Loucy (cell line): Measurements from ENCODE around the gene TMEM259.

Experiments
- H2AFZ ChIP-seq: fragments of 200-600 bp; sonication (generic); 2 replicates; pipeline ENCODE4 v1.6.0; 2016; ENCODE audit warnings: antibody characterized with exemption, mild to moderate bottlenecking, low read length, moderate library complexity
- H3F3A ChIP-seq: fragments of 200-600 bp; 2 replicates; pipeline ENCODE4 v1.6.0; 2016; ENCODE audit warnings: antibody characterized with exemption, low read depth, mild to moderate bottlenecking
- H3K27me3 ChIP-seq: fragments of 200-600 bp; sonication (generic); 2 replicates; pipeline ENCODE4 v1.6.1; 2014; ENCODE audit warnings: low read length, mild to moderate bottlenecking; ENCODE audit not compliant: insufficient read depth, poor library complexity, severe bottlenecking
- H3K36me3 ChIP-seq: fragments of 200-600 bp; sonication (generic); 2 replicates; pipeline ENCODE4 v1.6.1; 2016; ENCODE audit warnings: low read length; ENCODE audit not compliant: insufficient read depth
- H3K4me1 ChIP-seq: fragments of 200-600 bp; sonication (generic); 2 replicates; pipeline ENCODE4 v1.5.1; 2014; ENCODE audit warnings: low read length, mild to moderate bottlenecking; ENCODE audit not compliant: insufficient read depth, poor library complexity, severe bottlenecking
- H3K4me2 ChIP-seq: fragments of 200-600 bp; sonication (generic); 2 replicates; pipeline ENCODE4 v1.6.0; 2014; ENCODE audit warnings: antibody characterized with exemption, low read length, low read depth, mild to moderate bottlenecking; ENCODE audit not compliant: poor library complexity, severe bottlenecking
- H3K4me3 ChIP-seq: fragments of 200-600 bp; sonication (generic); 2 replicates; pipeline ENCODE4 v1.5.1; 2014; ENCODE audit warnings: low read length, mild to moderate bottlenecking, mixed read lengths; ENCODE audit not compliant: poor library complexity, severe bottlenecking
- H3K79me2 ChIP-seq: fragments of 200-600 bp; sonication (generic); 2 replicates; pipeline ENCODE4 v1.6.1; 2014; ENCODE audit warnings: low read length; ENCODE audit not compliant: insufficient read depth
- H3K9ac ChIP-seq: fragments of 200-600 bp; sonication (generic); 2 replicates; pipeline ENCODE4 v1.6.0; 2014; ENCODE audit warnings: mild to moderate bottlenecking, low read depth, low read length, moderate library complexity; ENCODE audit not compliant: poor library complexity, severe bottlenecking
- H3K9me2 ChIP-seq: fragments of 200-600 bp; sonication (generic); replicated peaks from 2 replicates; pipeline ENCODE4 v1.6.1; 2016; ENCODE audit warnings: low read depth, low read length, mixed read lengths
- H3K9me3 ChIP-seq: fragments of 200-600 bp; sonication (generic); 2 replicates; pipeline ENCODE4 v1.6.1; 2014; ENCODE audit warnings: mild to moderate bottlenecking, antibody characterized with exemption, low read length, low read depth; ENCODE audit not compliant: insufficient read depth
- H4K20me1 ChIP-seq: fragments of 200-600 bp; sonication (generic); 2 replicates; pipeline ENCODE4 v1.6.0; 2014; ENCODE audit warnings: antibody characterized with exemption, low read length, mild to moderate bottlenecking; ENCODE audit not compliant: insufficient read depth, poor library complexity, severe bottlenecking
- EZH2phosphoT487 ChIP-seq: fragments of 200-600 bp; IDR thresholded peaks from 2 replicates; pipeline ENCODE4 v1.6.1; 2018; ENCODE audit warnings: antibody characterized with exemption, mild to moderate bottlenecking, moderate library complexity, borderline replicate concordance
- TF ChIP-seq, protein P1 (sequence below): fragments of 200-600 bp; sonication (generic); conservative IDR thresholded peaks from 2 replicates; pipeline ENCODE4 v1.5.1; 2014; ENCODE audit warnings: mild to moderate bottlenecking, antibody characterized with exemption, low read length

Gene TMEM259

DNA sequence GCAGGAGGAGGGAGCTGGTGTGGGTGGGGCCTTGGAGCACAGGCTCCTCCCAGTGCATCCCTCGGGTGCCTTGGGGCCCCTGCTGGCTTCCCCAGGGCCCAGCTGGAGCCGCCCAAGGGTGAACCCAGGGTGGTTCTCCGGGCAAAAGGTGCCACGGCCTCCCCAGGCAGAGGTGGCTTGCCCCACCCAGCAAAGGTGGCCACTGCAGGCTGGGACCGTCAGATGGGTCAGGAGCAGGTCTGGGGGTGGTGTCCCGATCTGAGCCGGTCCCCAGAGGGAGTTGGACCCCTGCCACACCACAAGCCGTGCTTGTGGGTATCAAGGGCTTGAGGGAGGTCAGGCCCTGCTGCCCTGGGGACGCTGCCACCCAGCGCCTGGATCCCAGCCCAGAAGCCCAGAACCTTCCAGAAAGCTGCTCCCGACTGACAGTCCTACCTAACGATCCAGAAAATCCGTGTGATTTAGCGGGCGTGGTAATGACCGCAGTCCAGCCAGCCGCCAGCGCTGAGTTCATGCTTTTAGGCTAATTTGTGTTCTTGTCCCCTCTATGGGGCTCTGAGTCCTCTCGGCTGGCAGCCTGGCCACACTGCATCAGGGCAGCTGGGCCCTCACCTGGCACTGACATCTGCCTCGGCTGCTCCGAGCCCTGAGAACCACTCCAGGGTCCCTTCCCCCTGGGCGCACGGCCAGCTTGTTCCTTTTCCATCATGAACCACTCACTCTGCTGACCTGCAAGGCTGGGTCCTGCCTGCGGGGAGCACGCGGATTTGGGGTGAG is 25.7 kb downstream of the TMEM259 start:
- Histone ChIP-seq H3K9ac (no peak overlapping the region), H3K4me1 (no peaks in the 10 kb centered on the region), H4K20me1 (no peaks in the 10 kb centered on the region)

DNA sequence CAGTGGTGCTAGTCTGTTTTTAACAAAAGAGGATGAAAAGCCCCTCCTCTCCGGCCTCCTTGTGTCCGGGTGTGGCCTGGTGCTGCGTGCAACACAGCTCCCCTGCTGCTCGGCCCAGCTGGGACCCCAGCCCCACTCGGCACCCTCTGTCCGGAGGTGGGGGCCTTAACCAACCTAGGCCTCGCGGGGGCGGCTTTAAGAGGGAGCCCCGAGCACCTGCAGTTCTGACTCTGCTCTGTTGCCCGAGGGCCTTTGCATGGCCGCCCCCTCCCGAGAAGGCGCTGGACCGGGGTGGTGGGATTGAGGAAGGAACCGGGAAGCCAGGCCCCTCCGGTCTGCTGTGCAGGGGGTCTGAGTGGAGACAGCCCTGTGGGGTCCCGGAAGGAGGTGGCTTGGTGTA is 26.4 kb downstream of the TMEM259 start:
- H3K36me3 ChIP-seq = no peaks in the 10 kb centered on the region; the same call in 1 of the 2 replicates

More for the DNA sequence above, 25.7 kb downstream of the TMEM259 start:
- Histone ChIP-seq H3K9me2 (no peaks in the 10 kb centered on the region), H3K27me3 (no peaks in the 10 kb centered on the region), H2AFZ (no peak overlapping the region), H3K4me3 (no peak overlapping the region), H3K36me3 (no peaks in the 10 kb centered on the region; the same call in 1 of the 2 replicates), H3K9me3 (no peaks in the 10 kb centered on the region), H3K79me2 (no peaks in the 10 kb centered on the region), H3K4me2 (no peak overlapping the region), H3F3A (no peaks in the 10 kb centered on the region; the same call in 1 of the 2 replicates)
- TF ChIP-seq, protein P1, sequence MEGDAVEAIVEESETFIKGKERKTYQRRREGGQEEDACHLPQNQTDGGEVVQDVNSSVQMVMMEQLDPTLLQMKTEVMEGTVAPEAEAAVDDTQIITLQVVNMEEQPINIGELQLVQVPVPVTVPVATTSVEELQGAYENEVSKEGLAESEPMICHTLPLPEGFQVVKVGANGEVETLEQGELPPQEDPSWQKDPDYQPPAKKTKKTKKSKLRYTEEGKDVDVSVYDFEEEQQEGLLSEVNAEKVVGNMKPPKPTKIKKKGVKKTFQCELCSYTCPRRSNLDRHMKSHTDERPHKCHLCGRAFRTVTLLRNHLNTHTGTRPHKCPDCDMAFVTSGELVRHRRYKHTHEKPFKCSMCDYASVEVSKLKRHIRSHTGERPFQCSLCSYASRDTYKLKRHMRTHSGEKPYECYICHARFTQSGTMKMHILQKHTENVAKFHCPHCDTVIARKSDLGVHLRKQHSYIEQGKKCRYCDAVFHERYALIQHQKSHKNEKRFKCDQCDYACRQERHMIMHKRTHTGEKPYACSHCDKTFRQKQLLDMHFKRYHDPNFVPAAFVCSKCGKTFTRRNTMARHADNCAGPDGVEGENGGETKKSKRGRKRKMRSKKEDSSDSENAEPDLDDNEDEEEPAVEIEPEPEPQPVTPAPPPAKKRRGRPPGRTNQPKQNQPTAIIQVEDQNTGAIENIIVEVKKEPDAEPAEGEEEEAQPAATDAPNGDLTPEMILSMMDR = no peak
- TF ChIP-seq EZH2phosphoT487 = no peak

DNA sequence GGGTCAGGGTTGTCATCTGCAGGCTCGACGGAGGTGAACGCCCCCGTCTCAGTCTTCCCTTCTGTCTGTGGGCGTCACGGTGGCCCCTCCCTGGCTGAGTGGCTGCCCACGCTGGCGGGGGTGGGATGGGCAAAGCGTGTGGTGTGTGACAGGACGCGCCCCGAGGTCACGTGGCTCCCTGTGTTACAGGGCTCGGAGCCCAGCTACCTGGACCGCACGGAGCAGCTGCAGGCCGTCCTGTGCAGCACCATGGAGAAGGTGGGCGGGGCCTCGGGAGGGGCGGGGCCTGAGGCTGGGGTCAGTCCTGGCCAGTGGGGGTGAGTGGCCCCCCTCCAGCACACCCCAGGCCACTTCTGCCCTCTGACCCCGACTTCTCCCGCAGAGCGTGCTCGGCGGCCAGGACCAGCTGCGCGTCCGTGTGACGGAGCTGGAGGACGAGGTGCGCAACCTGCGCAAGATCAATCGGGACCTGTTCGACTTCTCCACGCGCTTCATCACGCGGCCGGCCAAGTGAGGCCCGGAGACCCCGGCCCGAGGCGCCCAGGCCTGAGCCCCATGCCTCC is 27.0 kb downstream of the TMEM259 start:
- TF ChIP-seq, protein P1 = no peak
- no peak for TF ChIP-seq EZH2phosphoT487
- H2AFZ ChIP-seq = no peak overlapping the region
- H3K79me2 ChIP-seq = no peaks in the 10 kb centered on the region
- no peaks in the 10 kb centered on the region for H3K9me2 ChIP-seq
- no peaks in the 10 kb centered on the region; the same call in 1 of the 2 replicates for H3F3A ChIP-seq
- no peaks in the 10 kb centered on the region; the same call in 1 of the 2 replicates for H3K36me3 ChIP-seq
- H3K4me1 ChIP-seq = no peaks in the 10 kb centered on the region
- H3K4me2 ChIP-seq = no peak overlapping the region
- no peaks in the 10 kb centered on the region for H3K9me3 ChIP-seq
- H3K4me3 ChIP-seq = no peak overlapping the region
- no peaks in the 10 kb centered on the region for H3K27me3 ChIP-seq
- H4K20me1 ChIP-seq = no peaks in the 10 kb centered on the region
- H3K9ac ChIP-seq = no peak overlapping the region

More for the DNA sequence above, 26.4 kb downstream of the TMEM259 start:
- H3K9me3 ChIP-seq = no peaks in the 10 kb centered on the region
- TF ChIP-seq, protein P1 = no peak
- no peak for TF ChIP-seq EZH2phosphoT487
- no peak overlapping the region for H3K9ac ChIP-seq
- H4K20me1 ChIP-seq = no peaks in the 10 kb centered on the region
- no peak overlapping the region for H3K4me2 ChIP-seq
- no peak overlapping the region for H3K4me3 ChIP-seq
- H3K4me1 ChIP-seq = no peaks in the 10 kb centered on the region
- H3K9me2 ChIP-seq = no peaks in the 10 kb centered on the region
- no peaks in the 10 kb centered on the region for H3K79me2 ChIP-seq
- H3F3A ChIP-seq = no peaks in the 10 kb centered on the region; the same call in 1 of the 2 replicates
- H2AFZ ChIP-seq = no peak overlapping the region
- H3K27me3 ChIP-seq = no peaks in the 10 kb centered on the region
